Adrenal gland (tissue), 12 donors: ENCODE measurements around the gene GSTM4. TPM values are rescaled to one million over a fixed set of nuclear protein-coding genes. Genes with fewer than 3 reads are reported as not detected.
"Not testable (repeated sequence)": the region's sequence is repeated elsewhere in the genome, so short reads cannot be mapped to it uniquely, and the experiment has no call there.

Source experiments
- DNase-seq, 7 donors: peaks; one replicate each; pipeline ENCODE4 v3.0.0-alpha.2; 2019 to 2020
- H3K27ac ChIP-seq, 5 donors: fragments of 200-600 bp; sonication (generic) in 4 of 5; 1 replicate in 3 of 5; 2 replicates in 2 of 5; pipeline versions ENCODE4 v1.5.1 to v1.8.0; 2016 to 2020; ENCODE audit warnings: mild to moderate bottlenecking in 1 of 5
- H3K27me3 ChIP-seq: fragments of 200-600 bp; 2 replicates; pipeline ENCODE4 v1.8.0; 2021
- H3K36me3 ChIP-seq, 2 donors: fragments of 200-600 bp; replicated peaks in 1 of 2; 1 replicate in 1 of 2; 2 replicates in 1 of 2; pipeline versions ENCODE4 v1.5.1 to v1.8.0; 2018 to 2022
- H3K4me1 ChIP-seq, 2 donors: fragments of 200-600 bp; replicated peaks in 1 of 2; 1 replicate in 1 of 2; 2 replicates in 1 of 2; pipeline versions ENCODE4 v1.5.1 to v1.8.0; 2018 to 2021
- H3K4me3 ChIP-seq, 4 donors: fragments of 200-600 bp; sonication (generic) in 3 of 4; one replicate each; pipeline ENCODE4 v1.5.1; 2016 to 2018
- H3K9me3 ChIP-seq, 3 donors: fragments of 200-600 bp; sonication (generic) in 1 of 3; replicated peaks in 1 of 3; 1 replicate in 2 of 3; 2 replicates in 1 of 3; pipeline versions ENCODE4 v1.5.1 to v1.8.0; 2016 to 2021
- CTCF ChIP-seq, 6 experiments: fragments of 450-650 bp in 4 of 6; fragments of 200-600 bp in 2 of 6; sonication (generic) in 1 of 6; IDR thresholded peaks; 1 replicate in 5 of 6; 2 replicates in 1 of 6; pipeline versions ENCODE4 v1.5.1 to v1.8.0; 2016 to 2021; ENCODE audit warnings: antibody characterized with exemption in 6 of 6, mild to moderate bottlenecking in 2 of 6, moderate library complexity in 1 of 6
- POLR2A ChIP-seq, 2 donors: fragments of 450-650 bp; IDR thresholded peaks; one replicate each; pipeline ENCODE4 v1.6.1; 2017; ENCODE audit warnings: antibody characterized with exemption in 2 of 2, mild to moderate bottlenecking in 2 of 2, moderate library complexity in 1 of 2
- WGBS, 4 donors: extraction: QIAGEN DNeasy Blood & Tissue Kit in 2 of 4; methylation state at CpG; one replicate each; pipeline versions ENCODE4 v1.1.5 to v1.1.7; 2013 to 2017; 5-methylcytosine and 5-hydroxymethylcytosine counted together
- intact Hi-C, 2 donors: fragments of 100-400 bp; cut with DNase I; formaldehyde crosslinking; loops; one replicate each; pipeline versions ENCODE4 v1.14.1 to v1.15.0; 2022 to 2023
- polyA plus RNA-seq, 3 donors: library from polyadenylated mRNA; stranded (reverse); fragments of 200-250 nt in 2 of 3; fragments of 350-450 nt in 1 of 3; fragmentation: Illumina TruSeq in 1 of 3; extraction: RNeasy Lipid Tissue Mini Kit (QIAGEN cat#74804) in 1 of 3; gene quantifications; one replicate each; pipeline ENCODE4 v1.2.3, GENCODE V29; 2013 to 2014
- total RNA-seq, 9 donors: library from RNA; depleted of rRNA in 4 of 9; stranded (reverse); fragments of >200 nt in 4 of 9; fragments of 120-200 nt in 1 of 9; fragmentation: NEBNext Ultra II Directional in 1 of 9; extraction: Animal tissue kit (Norgen Biotek cat#: 25700) in 1 of 9; gene quantifications; one replicate each; pipeline versions ENCODE4 v1.1.0 to v1.2.4, GENCODE V29; 2013 to 2023
- donor health status: healthy with polysubstance abuse.
- donor health status: Bipolar disorder and iron deficiency.
- donor health status: DM: yes; HTN: yes; CAD: no.
- donor health status: DM: no; HTN: no; CAD: no.
- donor health status: DM: no; HTN: no; CAD: no.
- donor health status: DM: yes; HTN: yes; CAD: no.

Gene GSTM4
- total and polyA plus RNA-seq, 12 donors: 17.3 to 71.0 (median 32.5) TPM

GRCh38 chr1:109697066-109697465 lies 41.2 kb downstream of the GSTM4 start:
- DNase-seq: no peak
- TF ChIP-seq CTCF (IDR thresholded peaks at IDR 0.05) (no peak), POLR2A (IDR thresholded peaks at IDR 0.05) (no peak)
- intact Hi-C loops: no loop called here
- WGBS, 4 donors: 90 to 94% (median 93%) methylated on average over 4 of the region's 4 CpGs; no CpG with 5 or more reads in 1 of the 4 donors
- Histone ChIP-seq H3K27me3 (no peaks in the 10 kb centered on the region), H3K4me3 (no peak overlapping the region), H3K4me1 (peaks cover 0 to 6% of the 10 kb centered on the region in 2 donors), H3K36me3 (no peaks in the 10 kb centered on the region), H3K9me3 (no peaks in the 10 kb centered on the region), H3K27ac (no peak overlapping the region)

GRCh38 chr1:109697861-109698260 lies 42.0 kb downstream of the GSTM4 start:
- H3K36me3 ChIP-seq, H3K4me3 ChIP-seq, H3K9me3 ChIP-seq, DNase-seq, intact Hi-C loops, H3K27ac ChIP-seq, H3K4me1 ChIP-seq, H3K27me3 ChIP-seq: not testable (repeated sequence)
- 71 to 79% (median 78%) methylated on average over 4 of the region's 4 CpGs; no CpG with 5 or more reads in 1 of the 4 donors for WGBS, 4 donors

GRCh38 chr1:109702940-109703339 lies 47.0 kb downstream of the GSTM4 start:
- DNase-seq, intact Hi-C loops, H3K9me3 ChIP-seq, H3K27me3 ChIP-seq, H3K4me1 ChIP-seq, H3K27ac ChIP-seq, H3K4me3 ChIP-seq, H3K36me3 ChIP-seq: not testable (repeated sequence)
- WGBS, 4 donors: 86 to 97% (median 91%) methylated on average over 3 of the region's 3 CpGs

- Histone ChIP-seq H3K36me3 (no peaks in the 10 kb centered on the region), H3K4me1 (no peaks in the 10 kb centered on the region), H3K9me3 (no peaks in the 10 kb centered on the region), H3K27me3 (no peaks in the 10 kb centered on the region), H3K4me3 (no peak overlapping the region), H3K27ac (no peak overlapping the region)
- no peak for TF ChIP-seq POLR2A (IDR thresholded peaks at IDR 0.05)
- TF ChIP-seq CTCF (IDR thresholded peaks at IDR 0.05): no peak
- 64 to 83% (median 72%) methylated on average over 8 of the region's 8 CpGs for WGBS, 4 donors
- intact Hi-C loops: no loop called here
- no peak for DNase-seq
These were observed 48.3 kb downstream of the GSTM4 start for GRCh38 chr1:109704173-109704572.

- no peaks in the 10 kb centered on the region for H3K27me3 ChIP-seq
- H3K36me3 ChIP-seq: no peaks in the 10 kb centered on the region
- H3K4me3 ChIP-seq: no peak overlapping the region
- H3K4me1 ChIP-seq: no peaks in the 10 kb centered on the region
- TF ChIP-seq CTCF (IDR thresholded peaks at IDR 0.05) (no peak), POLR2A (IDR thresholded peaks at IDR 0.05) (no peak)
- intact Hi-C loops: no loop called here
- no peak overlapping the region for H3K27ac ChIP-seq
- no peaks in the 10 kb centered on the region for H3K9me3 ChIP-seq
- WGBS, 4 donors: 76 to 92% (median 89%) methylated on average over 3 to 4 of the region's 4 CpGs
- DNase-seq: no peak
These were observed 49.5 kb downstream of the GSTM4 start for GRCh38 chr1:109705411-109705810.

GRCh38 chr1:109708949-109709348 lies 53.0 kb downstream of the GSTM4 start:
- H3K27ac ChIP-seq, H3K36me3 ChIP-seq, H3K27me3 ChIP-seq, intact Hi-C loops, H3K4me1 ChIP-seq, DNase-seq, H3K9me3 ChIP-seq, H3K4me3 ChIP-seq: not testable (repeated sequence)
- WGBS, 4 donors: 57 to 95% (median 82%) methylated on average over 4 of the region's 4 CpGs

GRCh38 chr1:109709822-109710221 lies 53.9 kb downstream of the GSTM4 start:
- H3K27me3 ChIP-seq, H3K9me3 ChIP-seq, H3K36me3 ChIP-seq, H3K27ac ChIP-seq, DNase-seq, H3K4me1 ChIP-seq, H3K4me3 ChIP-seq, intact Hi-C loops: not testable (repeated sequence)
